ENCODE data around the gene MKNK2. TPM values are rescaled to one million over a fixed set of nuclear protein-coding genes. Genes with fewer than 3 reads are reported as not detected.

The MKNK2 gene
- total and polyA plus RNA-seq, 2 of the 13 experiments (the other 11 are each of a cell fraction or from before 2014, with no cell fraction given): 44.9 to 112 TPM

- TF ChIP-seq ZBTB40 (IDR thresholded peaks at IDR 0.05) (no peak; the same call in 1 of the 2 replicates), ZBTB40 (CRISPR knock-in tag; IDR thresholded peaks at IDR 0.05) (peak; percentile 98), ZNF407 (CRISPR knock-in tag; IDR thresholded peaks at IDR 0.05; ENCODE audit: not compliant biosample characterization) (no peak), ZNF18 (CRISPR knock-in tag; IDR thresholded peaks at IDR 0.05; ENCODE audit: insufficient replicate concordance) (no peak), AGO1 (IDR thresholded peaks at IDR 0.05; ENCODE audit: low read depth, low read length, poor library complexity, severe bottlenecking) (peak; percentile 15), SMAD9 (CRISPR knock-in tag; IDR thresholded peaks at IDR 0.05) (no peak), ZMYM2 (CRISPR knock-in tag; IDR thresholded peaks at IDR 0.05) (no peak), AGO2 (optimal IDR thresholded peaks at IDR 0.05; ENCODE audit: low read depth, low read length) (peak; percentile 66), POLR2A (IDR thresholded peaks at IDR 0.05; ENCODE audit: insufficient read depth in 1 of 2, low read depth in 2 of 2, low read length in 2 of 2) (0 out of 4 replicates have a peak, but pooled peaks of 1 of the 2 experiments have one; percentile 11)
Observed at GRCh38 chr19:1990230-1991017, 60.6 kb downstream of the MKNK2 start (continued).

All from HepG2 (cell line).